Globus pallidus (tissue), 1 donor: Measurements from ENCODE around the gene ITPK1.

Source experiments
- DNase-seq: peaks from one replicate; pipeline ENCODE4 v3.0.0-alpha.2; 2015; ENCODE audit warnings: low spot score

ITPK1 gene

DNA sequence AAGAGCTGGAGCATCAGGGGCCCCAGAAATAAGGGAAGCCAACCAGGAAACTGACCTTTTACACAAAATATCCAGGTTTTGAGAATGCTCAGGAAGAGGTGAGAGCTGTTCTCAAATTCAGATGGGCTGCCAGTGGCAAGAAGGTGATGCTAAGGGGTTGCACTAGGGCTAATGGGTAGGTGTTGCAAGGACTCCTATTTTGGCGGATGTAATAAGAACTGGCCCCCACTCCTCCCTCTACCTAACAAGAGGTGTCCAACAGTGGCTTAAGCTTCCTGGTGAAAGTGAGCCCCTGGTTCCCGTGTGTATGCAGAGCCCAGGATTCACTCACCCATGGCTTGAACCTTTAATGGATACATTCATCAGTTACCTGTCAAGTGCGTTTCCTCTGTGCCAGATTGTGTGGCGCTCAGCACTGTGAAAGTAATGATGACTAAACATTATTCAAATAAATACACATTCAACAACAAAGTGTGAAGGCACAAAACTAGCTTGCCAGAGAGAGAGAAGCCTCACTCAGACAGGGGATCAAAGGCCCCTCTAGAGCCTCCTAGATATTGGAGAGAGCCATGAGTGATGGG, 193.5 kb downstream of the ITPK1 start:
- no peak for DNase-seq

DNA sequence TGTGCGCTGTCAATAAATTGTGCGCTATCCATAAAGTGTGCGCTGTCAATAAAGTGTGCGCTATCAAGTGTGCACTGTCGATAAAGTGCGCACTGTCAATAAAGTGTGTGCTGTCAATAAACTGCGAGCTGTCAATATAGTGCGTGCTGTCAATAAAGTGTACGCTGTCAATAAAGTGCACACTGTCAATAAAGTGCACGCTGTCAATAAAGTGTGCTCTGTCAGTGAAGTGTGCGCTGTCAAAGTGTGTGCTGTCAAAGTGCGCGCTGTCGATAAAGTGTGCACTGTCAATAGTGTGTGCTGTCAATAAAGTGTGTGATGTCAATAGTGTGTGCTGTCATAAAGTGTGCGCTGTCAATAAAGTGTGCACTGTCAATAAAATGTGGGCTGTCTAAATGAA, 195.7 kb downstream of the ITPK1 start:
- DNase-seq, result no peak

DNA sequence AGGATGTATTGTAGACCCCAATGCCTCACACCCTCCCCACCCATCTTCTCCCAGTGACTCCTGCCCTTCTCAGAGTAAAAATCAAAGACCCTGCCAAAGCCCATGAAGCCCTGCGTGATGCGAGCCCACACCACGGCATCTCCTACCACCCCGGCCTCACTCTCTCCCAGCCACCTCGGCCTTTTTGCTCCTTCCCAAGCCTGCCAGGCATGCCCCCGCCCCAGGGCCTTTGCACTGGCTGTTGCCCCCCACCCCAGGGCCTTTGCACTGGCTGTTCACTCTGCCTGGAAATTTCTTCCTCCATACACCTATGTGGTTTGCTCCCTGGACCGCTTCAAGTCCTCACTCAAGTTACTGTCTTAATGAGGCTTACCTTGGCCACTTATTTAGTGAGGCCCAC, 197.8 kb downstream of the ITPK1 start:
- no peak for DNase-seq

DNA sequence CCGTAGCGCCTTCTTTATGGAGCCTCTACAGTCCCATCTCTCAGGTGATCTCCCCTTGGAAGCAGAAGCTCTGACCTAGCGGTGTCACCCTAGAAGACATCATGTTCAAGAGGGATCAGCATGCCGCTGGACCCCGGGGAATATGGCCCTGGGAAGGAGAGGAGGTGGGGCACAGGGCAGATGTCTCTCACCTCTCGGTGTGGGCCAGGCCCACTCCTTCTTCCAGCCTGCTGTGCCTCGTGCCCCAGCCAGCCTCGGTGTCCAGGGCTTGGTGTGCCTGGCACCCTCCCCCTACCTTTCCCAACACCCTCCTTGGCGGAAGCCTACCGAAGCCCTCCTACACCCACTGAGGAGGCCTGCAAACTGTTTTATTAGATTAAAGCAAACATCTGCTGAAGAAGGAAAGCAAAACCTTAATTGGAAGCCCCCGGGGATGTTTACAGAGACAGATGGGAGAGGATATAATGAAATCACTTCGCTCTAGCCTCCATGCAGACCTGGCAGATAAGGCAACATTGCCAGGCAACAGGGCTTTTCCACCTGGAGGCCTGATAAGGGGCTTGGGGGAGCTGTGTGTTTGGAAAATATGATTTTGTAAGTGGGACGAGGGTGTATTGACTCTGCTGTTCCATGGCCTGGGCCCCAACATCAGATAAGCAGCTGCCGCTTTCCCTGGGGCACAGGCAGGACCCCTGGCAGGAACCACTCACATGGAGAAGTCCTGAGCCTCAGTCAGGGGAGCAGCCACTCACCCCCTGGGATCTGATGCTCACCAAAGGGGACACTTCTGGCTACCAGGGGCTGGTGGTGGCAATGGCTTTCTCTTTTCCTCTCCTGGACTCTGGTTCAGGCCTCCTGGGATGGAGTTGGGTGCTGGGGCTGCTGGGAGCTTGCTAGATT, 198.4 kb downstream of the ITPK1 start:
- no peak for DNase-seq

DNA sequence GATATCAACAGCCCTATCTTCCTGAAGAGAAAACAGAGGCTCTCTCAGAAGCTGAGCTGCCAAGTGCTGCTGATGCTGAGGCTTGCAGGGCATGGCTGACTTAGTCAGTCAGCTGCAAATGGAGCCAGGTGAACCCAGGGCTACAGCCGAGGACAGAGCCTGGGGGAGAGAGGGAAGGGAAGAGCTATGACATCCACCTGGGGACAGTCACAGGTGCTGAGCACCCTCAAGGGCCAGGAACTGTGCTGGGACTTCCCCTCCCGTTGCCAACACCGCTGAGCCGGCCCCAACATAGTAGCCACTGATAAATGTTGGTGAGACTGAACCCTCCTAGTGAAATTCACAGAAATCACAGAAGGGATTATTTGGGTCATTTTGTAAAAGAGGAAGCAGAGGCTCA, 199.5 kb downstream of the ITPK1 start:
- DNase-seq, result no peak

DNA sequence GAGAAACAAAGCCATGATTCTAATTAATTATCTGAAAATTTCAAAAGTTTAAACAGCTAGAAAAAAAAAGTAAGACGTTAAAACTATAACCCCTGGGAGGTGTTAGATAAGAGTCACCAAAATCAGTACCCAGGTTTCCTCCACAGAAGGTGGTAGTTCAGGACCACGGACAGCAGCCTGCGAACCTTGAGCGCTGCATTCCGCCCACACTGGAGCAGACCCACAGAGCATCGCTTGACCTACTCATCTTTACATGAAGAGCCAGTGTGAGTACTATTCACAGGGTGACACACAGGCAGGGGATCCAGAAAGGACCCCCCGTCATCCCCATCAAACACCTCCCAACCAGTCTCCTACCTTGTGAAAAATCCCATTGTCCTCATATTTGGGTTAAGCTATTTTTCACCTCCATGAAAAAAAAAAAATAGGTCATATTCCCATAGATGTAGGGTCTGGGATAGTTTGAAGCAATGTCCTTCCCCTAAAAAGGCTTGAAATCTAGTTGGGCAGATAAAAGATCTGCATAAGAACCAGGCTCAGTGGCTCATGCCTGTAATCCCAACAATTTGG, 201.6 kb downstream of the ITPK1 start:
- DNase-seq, result no peak

DNA sequence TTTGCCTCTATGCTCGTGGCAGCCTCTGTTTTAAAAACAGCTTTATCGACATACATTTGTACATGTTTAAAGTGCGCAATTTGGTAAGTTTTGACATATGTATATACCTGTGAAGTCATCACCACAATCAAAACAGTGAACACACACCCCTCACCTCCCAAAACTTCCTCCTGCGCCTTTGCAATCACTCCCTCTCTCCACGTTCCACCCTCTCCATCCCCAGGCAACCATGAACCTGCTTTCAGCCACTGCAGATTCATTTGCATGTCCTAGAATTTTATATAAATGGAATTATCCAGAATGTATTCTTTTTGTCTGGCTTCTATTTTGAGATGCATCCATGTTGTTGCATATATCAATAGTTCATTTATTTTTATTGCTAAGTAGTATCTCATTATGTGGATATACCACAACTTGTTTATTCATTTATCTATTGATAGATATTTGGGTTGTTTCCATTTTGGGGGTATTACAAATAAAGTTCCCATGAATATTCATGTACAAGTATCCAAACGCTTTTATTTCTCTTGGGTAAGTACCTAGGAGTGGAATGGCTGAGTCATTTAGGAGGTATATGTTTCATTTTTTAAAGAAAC, 208.3 kb downstream of the ITPK1 start:
- DNase-seq, result no peak

DNA sequence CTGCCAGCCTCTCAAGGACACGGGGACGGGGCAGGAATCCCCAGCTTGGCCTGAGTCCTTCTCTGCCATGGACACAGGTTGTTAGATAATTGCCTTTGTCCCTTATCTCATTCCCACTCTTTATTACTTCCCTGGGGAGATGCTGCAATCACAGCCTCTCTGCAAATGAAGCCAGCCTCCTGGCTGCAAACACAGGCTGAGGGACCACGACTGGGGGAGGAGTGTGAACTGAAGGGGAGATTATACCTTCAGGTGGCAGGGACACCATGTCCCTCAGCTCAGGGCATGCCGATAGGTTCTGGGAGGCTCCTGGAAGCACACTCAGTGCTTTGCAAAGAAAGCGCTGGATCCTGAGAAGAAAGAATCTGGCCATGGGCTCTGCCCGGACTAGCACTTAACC, 208.9 kb downstream of the ITPK1 start:
- no peak for DNase-seq

DNA sequence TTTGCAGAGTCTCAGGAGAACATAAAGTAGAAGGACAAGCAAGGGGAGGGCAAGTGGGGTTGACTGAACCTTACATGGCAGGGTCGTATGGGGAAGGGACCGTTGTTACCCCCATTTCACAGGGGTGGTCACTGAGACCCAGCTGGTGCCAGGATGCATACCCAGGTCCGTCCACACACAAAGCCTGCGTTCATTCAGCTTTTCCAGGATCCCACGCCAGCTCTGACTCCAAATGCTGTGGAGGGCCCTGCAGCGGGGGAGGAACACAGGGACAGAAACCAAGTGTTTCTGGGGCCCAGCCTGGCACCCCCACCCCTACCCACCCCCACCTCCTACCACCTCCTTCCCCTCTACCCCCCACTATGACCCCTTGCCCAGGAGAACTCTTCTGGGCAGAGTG, 209.3 kb downstream of the ITPK1 start:
- no peak for DNase-seq

DNA sequence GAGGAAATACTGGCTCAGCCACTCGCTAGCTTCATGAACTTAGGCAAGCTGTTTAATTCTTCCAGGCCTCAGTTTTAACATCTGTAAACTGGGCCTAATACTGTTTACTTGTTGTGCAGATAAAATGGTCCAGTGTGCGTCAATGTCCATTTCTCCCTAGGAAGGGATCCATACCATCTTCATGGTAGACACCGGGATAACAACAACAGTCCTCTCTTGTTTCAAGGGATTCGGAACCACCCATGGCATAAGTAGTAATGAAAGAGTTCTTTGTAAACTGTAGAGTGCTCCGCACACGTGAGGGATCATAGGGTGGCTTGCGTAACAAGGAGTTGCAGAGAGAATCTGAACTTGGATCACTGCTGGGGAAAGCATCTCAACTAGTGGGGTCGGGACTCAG, 210.1 kb downstream of the ITPK1 start:
- no peak for DNase-seq

DNA sequence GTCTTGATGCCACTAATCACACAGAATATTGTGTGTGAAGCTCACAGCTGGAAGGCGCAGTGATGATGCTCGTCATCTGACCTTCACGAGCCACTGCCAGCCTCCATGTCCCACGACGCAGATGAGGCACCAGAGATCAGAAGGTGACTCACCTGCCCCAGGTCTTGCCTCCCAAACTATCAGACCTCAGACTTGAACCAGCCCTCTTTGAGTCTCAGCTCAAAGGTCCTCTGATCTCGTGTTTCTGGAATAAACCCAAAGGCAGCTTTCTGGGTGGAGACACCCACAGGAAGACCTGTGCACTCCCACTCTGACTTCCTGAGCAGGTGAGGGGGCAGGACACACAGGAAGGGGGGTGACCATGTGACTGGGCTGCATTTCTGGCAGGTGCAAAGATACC, 212.4 kb downstream of the ITPK1 start:
- no peak for DNase-seq

DNA sequence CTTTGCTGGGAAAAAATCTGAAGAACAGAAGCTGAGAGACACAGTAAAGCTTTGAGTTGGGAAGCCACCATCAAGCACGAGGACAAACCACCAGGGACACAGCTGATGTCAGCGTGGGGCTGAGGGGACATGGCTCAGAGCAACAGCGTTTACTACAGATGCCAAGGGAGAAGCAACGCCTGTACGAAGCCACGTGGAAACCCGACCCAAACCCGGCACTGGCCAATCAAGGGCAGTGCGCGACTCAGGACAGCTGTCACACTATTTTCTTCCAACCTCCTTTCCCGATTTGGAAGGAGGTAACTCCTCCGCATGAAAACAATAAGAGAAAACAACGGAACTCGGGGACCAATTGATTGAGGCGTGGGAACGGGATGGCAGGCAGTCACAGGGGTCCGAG, 213.0 kb downstream of the ITPK1 start:
- DNase-seq, result no peak

DNA sequence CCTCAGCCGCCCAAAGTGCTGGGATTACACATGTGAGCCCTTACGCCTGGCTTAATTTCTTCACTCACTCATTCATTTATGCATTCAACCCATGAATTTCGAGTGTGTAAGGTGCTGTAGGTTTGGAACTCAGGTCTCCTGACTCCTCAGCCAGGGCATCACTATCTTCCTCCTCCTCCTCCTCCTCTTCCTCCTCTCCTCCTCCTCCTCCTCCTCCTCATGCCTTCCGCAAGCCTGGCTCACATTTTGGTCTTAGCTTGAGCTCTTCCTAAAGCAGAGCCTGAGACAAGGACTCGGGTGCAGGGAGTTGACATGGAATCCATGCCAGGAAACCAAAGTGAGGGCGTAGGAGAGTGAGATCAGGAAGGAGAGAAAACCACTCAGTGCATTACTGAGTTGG, 213.5 kb downstream of the ITPK1 start:
- DNase-seq, result no peak

DNA sequence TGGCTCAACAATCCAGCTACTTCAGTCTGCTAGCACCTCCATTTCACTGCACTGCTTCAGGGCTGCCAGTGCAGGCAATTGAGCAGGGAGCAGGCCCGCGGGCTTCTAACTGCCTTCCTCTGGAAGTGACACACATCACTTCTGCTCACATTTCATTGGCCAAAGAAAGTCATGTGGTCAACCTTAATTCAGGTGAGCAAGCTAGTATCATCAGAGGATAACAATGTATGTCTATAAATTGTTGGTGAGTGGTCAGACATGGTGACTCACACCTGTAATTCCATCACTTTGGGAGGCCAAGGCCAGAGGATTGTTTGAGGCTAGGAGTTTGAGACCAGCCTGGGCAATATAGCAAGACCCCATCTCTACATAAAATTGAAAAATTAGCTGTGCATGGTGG, 215.1 kb downstream of the ITPK1 start:
- DNase-seq, result no peak

DNA sequence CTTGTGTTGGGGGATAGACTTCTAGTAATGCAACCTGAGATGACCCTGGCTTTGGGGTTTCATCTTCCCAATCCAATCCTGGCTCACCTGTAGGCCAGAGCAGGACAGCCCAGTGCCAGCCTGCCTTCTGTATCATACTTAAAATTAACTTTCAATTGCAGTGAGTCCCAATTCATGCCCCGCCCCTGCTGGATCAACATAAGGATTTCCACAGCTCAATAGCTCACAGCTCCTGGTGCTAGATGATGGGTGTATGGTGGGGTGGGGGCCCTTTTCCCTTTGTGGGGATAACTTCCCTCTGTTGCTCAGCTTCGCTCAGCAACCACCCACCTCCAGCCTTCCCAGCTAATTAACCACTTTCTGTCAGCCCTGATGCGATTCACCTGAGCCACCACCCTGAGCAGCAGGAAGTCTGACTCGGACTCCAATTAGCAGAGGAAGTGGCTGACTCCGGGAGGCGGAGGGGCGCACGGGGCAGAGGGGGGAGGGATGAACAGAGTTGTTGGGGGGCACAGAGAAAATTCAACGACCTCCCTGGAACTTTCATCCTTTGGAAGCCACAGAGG, 217.1 kb downstream of the ITPK1 start:
- no peak for DNase-seq

DNA sequence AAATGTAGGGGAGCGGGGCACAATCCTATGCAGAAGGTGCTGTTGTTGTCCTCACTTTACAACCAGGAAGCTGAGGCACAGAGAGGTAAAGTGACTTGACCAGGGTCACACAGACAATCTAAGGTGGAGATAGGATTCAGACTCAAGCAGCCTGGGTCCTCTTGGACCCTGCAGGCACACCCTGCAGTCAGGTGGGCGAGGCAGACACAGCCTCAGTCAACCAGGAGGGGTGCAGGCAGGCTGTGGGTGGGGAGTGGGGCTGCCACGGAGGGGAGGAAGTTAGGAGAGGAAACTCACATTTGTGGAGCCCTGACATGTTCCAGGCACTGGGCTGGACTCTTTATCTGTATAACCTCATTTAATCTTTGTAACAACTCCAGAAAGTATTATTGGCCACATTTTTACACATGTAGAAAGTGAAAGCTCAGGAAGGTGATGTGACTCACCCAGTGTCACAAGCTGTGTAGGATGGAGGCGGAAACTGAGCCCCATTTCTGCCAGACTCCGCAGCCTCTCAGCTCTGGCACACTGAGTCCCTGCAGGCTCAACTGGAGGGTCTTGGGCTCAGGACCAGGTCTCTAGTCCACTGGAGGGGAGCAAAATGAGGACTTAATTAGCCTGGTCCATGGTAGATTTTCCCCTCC, 217.7 kb downstream of the ITPK1 start:
- DNase-seq, result no peak

DNA sequence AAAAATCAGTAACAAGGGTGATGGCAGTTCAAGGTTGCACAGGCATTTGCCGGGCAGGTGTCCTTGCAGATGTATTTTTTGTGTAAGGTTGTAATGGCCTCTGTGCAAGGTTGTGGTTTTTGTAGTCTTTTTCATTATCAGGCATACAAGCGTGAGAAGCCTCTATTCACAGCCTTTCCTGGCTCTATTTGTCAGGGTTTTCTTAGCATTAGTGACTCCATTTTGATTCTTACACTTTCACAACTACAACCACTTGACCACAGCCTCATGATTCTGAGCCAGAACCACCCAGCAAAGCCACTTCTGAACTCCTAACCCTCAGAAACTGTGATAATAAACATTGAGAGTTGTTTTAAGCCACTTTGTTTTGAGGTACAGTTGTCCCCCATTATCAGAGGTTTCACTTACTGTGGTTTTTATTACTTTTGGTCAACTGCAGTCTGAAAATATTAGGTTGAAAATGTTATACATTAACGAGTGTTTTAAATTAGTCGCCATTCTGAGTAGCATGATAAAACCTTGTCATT, 220.3 kb downstream of the ITPK1 start:
- DNase-seq, result no peak

DNA sequence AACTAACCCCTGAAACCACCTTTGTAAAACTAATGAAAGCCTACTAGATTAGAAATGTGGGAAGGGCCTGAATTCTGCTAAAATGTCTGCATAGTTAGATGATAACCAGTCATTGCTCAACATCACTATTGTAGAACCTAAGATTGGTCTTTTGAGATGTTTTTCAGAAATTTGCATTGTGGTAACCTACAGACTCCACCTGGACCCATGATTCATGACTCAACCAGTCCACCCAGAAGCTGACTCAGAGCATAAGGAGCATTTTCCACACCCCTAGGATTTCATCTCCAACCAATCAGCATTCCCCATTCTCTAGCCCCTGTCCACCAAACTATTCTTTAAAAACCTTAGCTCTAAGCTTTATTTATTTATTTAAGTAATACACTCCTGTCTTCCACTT, 223.1 kb downstream of the ITPK1 start:
- no peak for DNase-seq

DNA sequence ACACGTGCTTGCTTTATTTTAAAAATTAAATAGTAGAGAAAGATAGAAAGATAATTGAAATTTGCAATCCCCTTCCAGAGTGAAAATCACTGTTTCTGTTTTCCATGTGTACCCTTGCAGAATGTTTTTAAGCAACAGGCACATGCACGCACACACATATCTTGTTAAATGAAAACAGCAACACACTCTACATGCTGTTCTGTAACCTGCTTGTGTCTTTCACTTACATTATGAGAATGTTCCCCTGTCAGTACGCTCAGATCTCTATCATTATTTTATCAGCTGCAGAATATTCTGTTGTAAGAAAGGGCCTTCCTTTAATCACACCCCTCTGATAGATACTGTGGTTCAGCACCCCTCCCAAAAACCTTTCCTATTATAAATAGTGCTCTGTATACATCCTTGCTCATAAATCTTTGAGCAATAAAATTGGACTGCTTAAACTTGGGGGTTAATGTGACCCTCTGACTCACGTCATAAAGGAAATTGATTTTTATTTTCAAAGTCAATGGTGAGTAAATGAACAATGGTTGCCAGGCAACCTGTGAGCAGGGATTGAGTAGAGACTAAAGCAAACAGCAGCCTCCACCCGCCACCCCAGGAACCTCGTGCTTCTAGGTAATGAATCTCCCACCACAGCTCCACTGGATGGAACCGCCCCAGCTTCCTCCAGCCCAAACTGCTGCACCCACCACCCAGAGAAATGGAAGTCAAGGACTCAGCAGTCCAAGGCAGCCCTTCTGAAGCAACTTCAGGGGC, 224.7 kb downstream of the ITPK1 start:
- no peak for DNase-seq

DNA sequence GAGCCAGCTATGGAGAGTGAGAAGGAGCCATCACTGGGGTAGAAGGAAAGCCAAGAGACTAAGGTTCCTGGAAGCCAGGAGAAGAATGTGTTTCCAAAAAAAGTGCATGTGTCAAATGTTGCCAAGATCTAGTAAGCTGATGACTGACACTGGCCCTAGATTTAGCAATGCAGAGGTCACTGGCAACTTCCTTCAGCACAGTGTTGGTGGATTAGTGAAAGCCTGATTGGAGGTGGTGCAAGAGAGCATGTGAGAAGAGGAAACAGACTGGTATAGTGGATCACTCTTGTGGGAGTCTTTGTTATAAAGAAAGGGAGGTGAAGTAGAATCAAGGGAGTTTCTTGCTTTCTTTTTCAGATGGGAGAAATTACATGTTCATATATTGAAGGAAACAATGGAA, 226.8 kb downstream of the ITPK1 start:
- DNase-seq, result no peak

DNA sequence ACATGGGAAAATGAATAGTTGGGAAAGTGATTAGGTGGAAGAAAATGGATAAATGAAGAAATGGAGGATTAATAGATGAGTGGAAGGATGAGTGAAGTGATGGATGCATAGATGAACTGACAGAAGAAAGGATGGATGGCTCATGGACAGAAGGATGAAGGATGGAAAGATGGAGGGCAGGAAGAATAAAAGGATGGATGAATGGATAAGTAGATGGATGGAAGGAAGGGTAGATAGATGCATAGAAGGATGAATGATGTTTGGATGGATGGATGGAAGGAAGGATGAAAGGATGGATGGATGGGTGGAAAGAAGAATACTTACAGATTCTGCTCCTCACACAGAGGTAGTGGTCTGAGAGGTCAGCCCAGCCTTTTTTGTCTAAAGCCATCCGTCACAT, 228.6 kb downstream of the ITPK1 start:
- DNase-seq, result no peak
